Stimulated activated CD4-positive, alpha-beta T cell treated with anti-CD3 and anti-CD28 coated beads, Interleukin-2, amount 100 ng/mL, for 24 hours (primary cell): ENCODE results near the gene SFPQ.
"Not testable (repeated sequence)": the region's sequence is repeated elsewhere in the genome, so short reads cannot be mapped to it uniquely, and the experiment has no call there.

ENCODE experiments used
- DNase-seq, 2 donors: peaks; one replicate each; pipeline ENCODE4 v3.0.0-alpha.2; 2020

The SFPQ gene

GRCh38 chr1:35186239-35186638, 6.7 kb downstream of the SFPQ start:
- no peak for DNase-seq

GRCh38 chr1:35185200-35185599, 7.7 kb downstream of the SFPQ start:
- DNase-seq, result no peak

- DNase-seq, result no peak
Observed at GRCh38 chr1:35184495-35185199, 8.3 kb downstream of the SFPQ start.

- no peak for DNase-seq
Observed at GRCh38 chr1:35181790-35182455, 11.0 kb downstream of the SFPQ start.

GRCh38 chr1:35180776-35181374, 12.1 kb downstream of the SFPQ start:
- no peak for DNase-seq

- DNase-seq, result no peak
Observed at GRCh38 chr1:35179908-35180307, 13.0 kb downstream of the SFPQ start.

- no peak for DNase-seq
Observed at GRCh38 chr1:35178874-35179380, 14.0 kb downstream of the SFPQ start.

GRCh38 chr1:35178295-35178695, 14.7 kb downstream of the SFPQ start:
- no peak for DNase-seq

GRCh38 chr1:35177237-35177786, 15.6 kb downstream of the SFPQ start:
- DNase-seq, result no peak

GRCh38 chr1:35175602-35176001, 17.3 kb downstream of the SFPQ start:
- no peak for DNase-seq

- DNase-seq, result no peak
Observed at GRCh38 chr1:35175098-35175576, 17.8 kb downstream of the SFPQ start.

- no peak for DNase-seq
Observed at GRCh38 chr1:35173909-35174540, 18.9 kb downstream of the SFPQ start.

- no peak for DNase-seq
Observed at GRCh38 chr1:35173491-35173890, 19.5 kb downstream of the SFPQ start.

- no peak for DNase-seq
Observed at GRCh38 chr1:35172022-35172421, 20.9 kb downstream of the SFPQ start.

GRCh38 chr1:35171579-35171978, 21.4 kb downstream of the SFPQ start:
- DNase-seq, result no peak

GRCh38 chr1:35164893-35165292, 28.1 kb downstream of the SFPQ start:
- DNase-seq, result no peak

GRCh38 chr1:35151220-35151619, 41.7 kb downstream of the SFPQ start:
- no peak for DNase-seq

GRCh38 chr1:35145892-35146549, 46.9 kb downstream of the SFPQ start:
- not testable (repeated sequence) for DNase-seq

GRCh38 chr1:35143737-35144508, 49.0 kb downstream of the SFPQ start:
- no peak for DNase-seq

GRCh38 chr1:35142728-35143127, 50.2 kb downstream of the SFPQ start:
- not testable (repeated sequence) for DNase-seq

- DNase-seq, result not testable (repeated sequence)
Observed at GRCh38 chr1:35142294-35142693, 50.7 kb downstream of the SFPQ start.

- not testable (repeated sequence) for DNase-seq
Observed at GRCh38 chr1:35137590-35137989, 55.4 kb downstream of the SFPQ start.
